Measurements from ENCODE around the gene FAAP24.

FAAP24 gene

GRCh38 chr19:32971715-32972540, at the start of gene FAAP24, which contains the start of gene CEP89 (continued):
- TF ChIP-seq ZEB2 (tag by site-specific recombination; IDR thresholded peaks at IDR 0.05): peak; percentile 92
- 0 out of 2 replicates have a peak, but pooled peaks have one; percentile 56 for TF ChIP-seq ZNF391 (tag by site-specific recombination; IDR thresholded peaks at IDR 0.05; ENCODE audit: borderline replicate concordance, low read depth)
- no peak for TF ChIP-seq ZNF837 (tag by site-specific recombination; IDR thresholded peaks at IDR 0.05)
- TF ChIP-seq ZNF626 (tag by site-specific recombination; IDR thresholded peaks at IDR 0.05): no peak
- no peak for TF ChIP-seq ZNF157 (tag by site-specific recombination; IDR thresholded peaks at IDR 0.05)
- peak; percentile 72; the same call in 1 of the 2 replicates for TF ChIP-seq ZNF558 (tag by site-specific recombination; IDR thresholded peaks at IDR 0.05)
- TF ChIP-seq WT1 (tag by site-specific recombination; IDR thresholded peaks at IDR 0.05): peak; percentile 31
- peak; percentile 93 for TF ChIP-seq ZNF792 (tag by site-specific recombination; IDR thresholded peaks at IDR 0.05)
- no peak for TF ChIP-seq ZNF221 (tag by site-specific recombination; IDR thresholded peaks at IDR 0.05; ENCODE audit: borderline replicate concordance)
- TF ChIP-seq REST (tag by site-specific recombination; IDR thresholded peaks at IDR 0.05): peak; percentile 60; the same call in 1 of the 2 replicates
- TF ChIP-seq HOXD13 (CRISPR knock-in tag; IDR thresholded peaks at IDR 0.05; ENCODE audit: borderline replicate concordance): no peak
- peak; percentile 61 for TF ChIP-seq ZNF518A (tag by site-specific recombination; conservative IDR thresholded peaks at IDR 0.05; ENCODE audit: low read depth)
- TF ChIP-seq ZNF510 (tag by site-specific recombination; IDR thresholded peaks at IDR 0.05; ENCODE audit: insufficient replicate concordance): no peak
- no peak for TF ChIP-seq FEZF1 (tag by site-specific recombination; IDR thresholded peaks at IDR 0.05)
- no peak for TF ChIP-seq ATF2 (tag by site-specific recombination; IDR thresholded peaks at IDR 0.05; ENCODE audit: low read depth)
- peak; percentile 98 for TF ChIP-seq ZBTB48 (tag by site-specific recombination; IDR thresholded peaks at IDR 0.05)
- peak; percentile 95 for TF ChIP-seq ZNF76 (tag by site-specific recombination; IDR thresholded peaks at IDR 0.05; ENCODE audit: borderline replicate concordance, low read depth)
- peak; percentile 91; the same call in 1 of the 2 replicates for TF ChIP-seq ZNF785 (tag by site-specific recombination; IDR thresholded peaks at IDR 0.05)
- TF ChIP-seq ZNF16 (tag by site-specific recombination; IDR thresholded peaks at IDR 0.05; ENCODE audit: low read depth): no peak
- peak; percentile 29; the same call in 1 of the 2 replicates for TF ChIP-seq ZBTB6 (tag by site-specific recombination; IDR thresholded peaks at IDR 0.05)
- no peak; the same call in 1 of the 2 replicates for TF ChIP-seq ZNF501 (tag by site-specific recombination; IDR thresholded peaks at IDR 0.05)
- TF ChIP-seq SCRT2 (tag by site-specific recombination; IDR thresholded peaks at IDR 0.05): peak; percentile 39
- no peak for TF ChIP-seq HOXC10 (CRISPR knock-in tag; IDR thresholded peaks at IDR 0.05)
- peak; percentile 99 for TF ChIP-seq ZBTB17 (tag by site-specific recombination; IDR thresholded peaks at IDR 0.05)
- TF ChIP-seq ZNF544 (tag by site-specific recombination; IDR thresholded peaks at IDR 0.05): no peak
- TF ChIP-seq ZBTB7A (tag by site-specific recombination; IDR thresholded peaks at IDR 0.05; ENCODE audit: low read depth): peak; percentile 87
- peak; percentile 82 for TF ChIP-seq ZNF341 (tag by site-specific recombination; IDR thresholded peaks at IDR 0.05; ENCODE audit: low read depth)
- peak; percentile 65 for TF ChIP-seq ZNF843 (tag by site-specific recombination; IDR thresholded peaks at IDR 0.05)
- TF ChIP-seq ZNF354C (tag by site-specific recombination; IDR thresholded peaks at IDR 0.05; ENCODE audit: borderline replicate concordance, low read depth): no peak

All from HEK293 (cell line).